Stimulated activated CD4-positive, alpha-beta T cell treated with anti-CD3 and anti-CD28 coated beads, Interleukin-12 subunit alpha, Interleukin-12 subunit beta, amount 100 ng/mL, for 4 hours (primary cell): ENCODE measurements around the gene LRP1-AS.
"Not testable (repeated sequence)": the region's sequence is repeated elsewhere in the genome, so short reads cannot be mapped to it uniquely, and the experiment has no call there.

Experiments
- DNase-seq: peaks from one replicate; pipeline ENCODE4 v3.0.0-alpha.2; 2020

The LRP1-AS gene

GRCh38 chr12:57138526-57139272, 8.7 kb downstream of the LRP1-AS start:
- DNase-seq = no peak

- DNase-seq = no peak
These were observed 11.7 kb downstream of the LRP1-AS start for GRCh38 chr12:57135527-57136326.

GRCh38 chr12:57134949-57135348, 12.5 kb downstream of the LRP1-AS start:
- no peak for DNase-seq

GRCh38 chr12:57133916-57134315, 13.5 kb downstream of the LRP1-AS start:
- DNase-seq = no peak

GRCh38 chr12:57133013-57133569, 14.3 kb downstream of the LRP1-AS start:
- no peak for DNase-seq

GRCh38 chr12:57131896-57132744, 15.3 kb downstream of the LRP1-AS start:
- no peak for DNase-seq

GRCh38 chr12:57130941-57131340, 16.5 kb downstream of the LRP1-AS start:
- DNase-seq = no peak

GRCh38 chr12:57129889-57130288, 17.5 kb downstream of the LRP1-AS start:
- no peak for DNase-seq

GRCh38 chr12:57129321-57129842, 18.0 kb downstream of the LRP1-AS start:
- DNase-seq = no peak

GRCh38 chr12:57128519-57129247, 18.7 kb downstream of the LRP1-AS start:
- no peak for DNase-seq

- DNase-seq = peak; percentile 72
These were observed 19.5 kb downstream of the LRP1-AS start, which contains the start of gene LRP1 for GRCh38 chr12:57127726-57128518. Gene LRP1, plus strand, starts transcription at chr12:57128483. Its CDS starts 482 bp downstream, at chr12:57128965.

- DNase-seq = peak; percentile 18
These were observed 20.2 kb downstream of the LRP1-AS start for GRCh38 chr12:57127101-57127725.

- no peak for DNase-seq
These were observed 20.9 kb downstream of the LRP1-AS start for GRCh38 chr12:57126561-57126960.

- DNase-seq = no peak
These were observed 21.4 kb downstream of the LRP1-AS start for GRCh38 chr12:57126061-57126460.

- peak; percentile 63 for DNase-seq
These were observed 23.1 kb downstream of the LRP1-AS start for GRCh38 chr12:57124261-57124877.

GRCh38 chr12:57123813-57124212, 23.6 kb downstream of the LRP1-AS start:
- no peak for DNase-seq

GRCh38 chr12:57120718-57121117, 26.7 kb downstream of the LRP1-AS start:
- DNase-seq = not testable (repeated sequence)

GRCh38 chr12:57119294-57120085, 27.9 kb downstream of the LRP1-AS start:
- no peak for DNase-seq

- DNase-seq = no peak
These were observed 28.6 kb downstream of the LRP1-AS start for GRCh38 chr12:57118711-57119271.
